ENCODE measurements around the gene RABGAP1L. TPM values are rescaled to one million over a fixed set of nuclear protein-coding genes. Genes with fewer than 3 reads are reported as not detected.

RABGAP1L gene
- total RNA-seq, 1 experiment from 2014 or later: 57.4 TPM

DNA sequence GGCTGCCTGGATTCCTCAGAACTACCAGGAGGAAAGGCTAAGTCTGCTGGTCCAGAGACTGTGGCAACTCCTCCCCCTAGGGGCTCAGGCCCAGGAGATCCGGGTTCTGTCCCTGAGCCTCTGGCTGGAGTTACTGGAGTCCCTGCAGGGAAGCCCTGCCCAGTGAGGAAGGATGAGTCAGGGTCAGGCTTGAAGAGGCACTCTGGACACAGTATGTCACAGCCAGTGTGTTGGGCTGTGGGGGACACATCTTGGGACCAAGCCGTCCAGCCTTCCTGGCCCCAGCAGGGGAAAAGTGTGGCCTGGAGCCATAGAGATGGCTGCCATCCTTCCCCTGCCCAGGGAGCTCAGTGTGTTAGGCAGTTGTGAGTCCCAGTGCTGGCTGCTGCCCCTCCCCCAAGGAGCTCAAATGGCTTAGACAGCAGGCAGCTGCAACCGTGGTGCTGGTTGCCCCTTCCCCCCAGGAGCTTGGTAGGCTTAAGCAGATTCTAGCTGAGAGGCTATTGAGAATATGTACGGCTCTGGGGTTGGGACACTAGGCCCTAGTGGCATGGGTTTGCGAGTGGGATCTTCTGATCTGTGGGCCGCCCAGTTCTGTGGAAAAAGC, 28.2 kb upstream of the RABGAP1L start:
- ChIA-PET CTCF (no interaction called here), POLR2A (ENCODE audit: unreplicated experiment) (no interaction called here)
- DNase-seq: no peak
- H3K27me3 ChIP-seq (ENCODE audit: insufficient read depth, low read depth): no peaks in the 10 kb centered on the region
- H3K9me3 ChIP-seq (ENCODE audit: insufficient read depth, low read depth): no peaks in the 10 kb centered on the region
- BruUV-seq (replicated peaks): no TSS peak
- TF ChIP-seq CTCF (conservative IDR thresholded peaks at IDR 0.05): no peak
- no peaks in the 10 kb centered on the region for H3K9me2 ChIP-seq (ENCODE audit: insufficient read depth)
- H3K4me3 ChIP-seq: no peak overlapping the region
- H3K4me2 ChIP-seq: no peak overlapping the region
- H3K79me2 ChIP-seq (ENCODE audit: low read depth): no peaks in the 10 kb centered on the region
- intact Hi-C loops (cut with micrococcal nuclease; ENCODE audit: unreplicated experiment): no loop called here
- H3K4me1 ChIP-seq (replicated peaks; ENCODE audit: insufficient read depth): no peaks in the 10 kb centered on the region
- H3K27ac ChIP-seq: no peak overlapping the region
- no peak overlapping the region for H2AFZ ChIP-seq
- H3F3A ChIP-seq (ENCODE audit: insufficient read depth, low read depth): no peaks in the 10 kb centered on the region
- H4K20me1 ChIP-seq (ENCODE audit: insufficient read depth): no peaks in the 10 kb centered on the region
- H3K36me3 ChIP-seq (ENCODE audit: low read depth): no peaks in the 10 kb centered on the region

- Histone ChIP-seq H2AFZ (no peak overlapping the region), H3K36me3 (ENCODE audit: low read depth) (no peaks in the 10 kb centered on the region), H3K27me3 (ENCODE audit: insufficient read depth, low read depth) (no peaks in the 10 kb centered on the region), H3F3A (ENCODE audit: insufficient read depth, low read depth) (no peaks in the 10 kb centered on the region), H3K79me2 (ENCODE audit: low read depth) (no peaks in the 10 kb centered on the region), H3K4me2 (no peak overlapping the region), H3K27ac (no peak overlapping the region), H3K9me2 (ENCODE audit: insufficient read depth) (no peaks in the 10 kb centered on the region), H3K4me3 (no peak overlapping the region), H3K4me1 (replicated peaks; ENCODE audit: insufficient read depth) (no peaks in the 10 kb centered on the region), H4K20me1 (ENCODE audit: insufficient read depth) (no peaks in the 10 kb centered on the region), H3K9me3 (ENCODE audit: insufficient read depth, low read depth) (no peaks in the 10 kb centered on the region)
- no peak for DNase-seq
- TF ChIP-seq CTCF (conservative IDR thresholded peaks at IDR 0.05) (no peak), EZH2 (IDR thresholded peaks at IDR 0.05; ENCODE audit: low read depth) (no peak)
- intact Hi-C loops (cut with micrococcal nuclease; ENCODE audit: unreplicated experiment): no loop called here
- POLR2A ChIA-PET (ENCODE audit: unreplicated experiment): no interaction called here
- CTCF ChIA-PET: no interaction called here
- no TSS peak for BruUV-seq (replicated peaks)
Observed at GRCh38 chr1:174134003-174134659, 25.2 kb upstream of the RABGAP1L start.

DNA sequence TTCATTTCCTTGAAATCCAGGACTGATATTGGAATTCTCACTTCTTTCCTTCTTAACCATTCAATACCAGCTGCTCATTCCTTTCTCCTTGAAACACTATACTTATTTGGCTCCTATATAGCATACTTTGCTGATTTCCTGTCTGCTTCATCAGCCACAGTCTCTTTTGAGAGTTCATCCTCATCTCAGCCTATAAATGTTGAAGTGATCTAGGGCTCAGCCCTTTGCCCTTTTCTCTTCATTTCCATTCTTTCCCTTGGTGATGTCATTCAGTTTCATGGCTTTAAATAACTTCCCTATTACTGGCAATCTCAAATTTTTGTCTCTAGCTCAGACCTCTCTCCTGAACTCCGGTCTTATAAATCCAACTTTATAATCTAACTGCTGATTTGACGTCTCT, 24.1 kb upstream of the RABGAP1L start:
- Histone ChIP-seq H3K9me3 (ENCODE audit: insufficient read depth, low read depth) (no peaks in the 10 kb centered on the region), H3K4me1 (replicated peaks; ENCODE audit: insufficient read depth) (no peaks in the 10 kb centered on the region), H3K4me2 (no peak overlapping the region), H3K9me2 (ENCODE audit: insufficient read depth) (no peaks in the 10 kb centered on the region), H3K27me3 (ENCODE audit: insufficient read depth, low read depth) (no peaks in the 10 kb centered on the region), H3K4me3 (no peak overlapping the region), H2AFZ (no peak overlapping the region), H3F3A (ENCODE audit: insufficient read depth, low read depth) (no peaks in the 10 kb centered on the region), H4K20me1 (ENCODE audit: insufficient read depth) (no peaks in the 10 kb centered on the region), H3K36me3 (ENCODE audit: low read depth) (no peaks in the 10 kb centered on the region), H3K27ac (no peak overlapping the region), H3K79me2 (ENCODE audit: low read depth) (no peaks in the 10 kb centered on the region)
- CTCF ChIA-PET: no interaction called here
- POLR2A ChIA-PET (ENCODE audit: unreplicated experiment): no interaction called here
- intact Hi-C loops (cut with micrococcal nuclease; ENCODE audit: unreplicated experiment): no loop called here
- no peak for DNase-seq
- no TSS peak for BruUV-seq (replicated peaks)
- TF ChIP-seq CTCF (conservative IDR thresholded peaks at IDR 0.05) (no peak), EZH2 (IDR thresholded peaks at IDR 0.05; ENCODE audit: low read depth) (no peak)
